Smooth muscle cell (in vitro differentiated cells): ENCODE measurements around the gene AP5S1. TPM values are rescaled to one million over a fixed set of nuclear protein-coding genes. Genes with fewer than 3 reads are reported as not detected.
"Not testable (repeated sequence)": the region's sequence is repeated elsewhere in the genome, so short reads cannot be mapped to it uniquely, and the experiment has no call there.

Experiments
- DNase-seq: peaks from one replicate; lab custom pipeline; 2025; ENCODE audit not compliant: unreplicated experiment; lab: John Stamatoyannopoulos, UW
- H2AFZ ChIP-seq: fragments of 200-600 bp; sonication (generic); 2 replicates; pipeline ENCODE4 v1.6.0; 2016; ENCODE audit warnings: antibody characterized with exemption, low read depth, mild to moderate bottlenecking
- H3F3A ChIP-seq: fragments of 200-600 bp; sonication (generic); 2 replicates; pipeline ENCODE4 v1.6.0; 2017; ENCODE audit warnings: antibody characterized with exemption, low read depth
- H3K27ac ChIP-seq: fragments of 200-600 bp; sonication (generic); 2 replicates; pipeline ENCODE4 v1.5.1; 2016; ENCODE audit warnings: low read depth, mild to moderate bottlenecking
- H3K27me3 ChIP-seq: fragments of 200-600 bp; sonication (generic); 2 replicates; pipeline ENCODE4 v1.6.1; 2016; ENCODE audit warnings: low read depth, mild to moderate bottlenecking
- H3K36me3 ChIP-seq: fragments of 200-600 bp; sonication (generic); 2 replicates; pipeline ENCODE4 v1.5.1; 2016; ENCODE audit warnings: low read depth
- H3K4me1 ChIP-seq: fragments of 200-600 bp; sonication (generic); 2 replicates; pipeline ENCODE4 v1.5.1; 2016; ENCODE audit warnings: low read depth
- H3K4me2 ChIP-seq: fragments of 200-600 bp; sonication (generic); 2 replicates; pipeline ENCODE4 v1.6.0; 2016; ENCODE audit warnings: mild to moderate bottlenecking
- H3K4me3 ChIP-seq: fragments of 200-600 bp; sonication (generic); 2 replicates; pipeline ENCODE4 v1.5.1; 2016; ENCODE audit warnings: mild to moderate bottlenecking
- H3K79me2 ChIP-seq: fragments of 200-600 bp; sonication (generic); 2 replicates; pipeline ENCODE4 v1.6.0; 2016; ENCODE audit warnings: low read depth, mild to moderate bottlenecking
- H3K9ac ChIP-seq: fragments of 200-600 bp; sonication (generic); 2 replicates; pipeline ENCODE4 v1.6.0; 2016; ENCODE audit warnings: low read depth
- H3K9me3 ChIP-seq: fragments of 200-600 bp; sonication (generic); replicated peaks from 2 replicates; pipeline ENCODE4 v1.5.1; 2016; ENCODE audit warnings: low read depth
- H4K20me1 ChIP-seq: fragments of 200-600 bp; sonication (generic); 2 replicates; pipeline ENCODE4 v1.6.0; 2016; ENCODE audit warnings: low read depth
- CTCF ChIP-seq: fragments of 200-600 bp; sonication (generic); IDR thresholded peaks from 2 replicates; pipeline ENCODE4 v1.5.1; 2017; ENCODE audit warnings: borderline replicate concordance, mild to moderate bottlenecking, antibody characterized with exemption; ENCODE audit not compliant: insufficient read depth, poor library complexity, severe bottlenecking
- WGBS: methylation state at CpG from one replicate; pipeline ENCODE4 v1.1.7; 2016; ENCODE audit warnings: low lambda C conversion rate; 5-methylcytosine and 5-hydroxymethylcytosine counted together
- polyA plus RNA-seq: library from polyadenylated mRNA; unstranded; fragments of >200 nt; fragmentation: Nextera tagmentation; extraction: Ambion mirVana; gene quantifications from 2 replicates; pipeline ENCODE4 v1.2.1, GENCODE V29; 2016
- total RNA-seq: library from RNA; depleted of rRNA; stranded (reverse); fragments of >200 nt; gene quantifications from 2 replicates; pipeline ENCODE4 v1.2.3, GENCODE V29; 2014

Gene AP5S1
- total and polyA plus RNA-seq, 2 experiments from 2014 or later = 3.1 to 14.7 TPM

DNA sequence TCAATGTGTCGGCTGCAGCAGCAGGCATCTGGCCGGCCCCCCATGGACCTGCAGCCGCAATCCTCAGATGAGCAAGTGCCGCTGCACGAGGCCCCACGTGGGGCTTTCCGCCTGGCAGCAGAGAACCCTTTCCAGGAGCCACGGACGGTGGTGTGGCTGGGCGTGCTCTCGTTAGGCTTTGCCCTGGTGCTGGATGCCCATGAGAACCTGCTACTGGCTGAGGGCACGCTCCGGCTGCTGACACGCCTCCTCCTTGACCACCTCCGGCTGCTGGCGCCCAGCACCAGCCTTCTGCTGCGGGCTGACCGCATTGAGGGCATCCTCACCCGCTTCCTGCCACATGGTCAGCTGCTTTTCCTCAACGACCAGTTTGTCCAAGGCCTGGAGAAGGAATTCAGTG lies 3.5 kb downstream of the AP5S1 start:
- Histone ChIP-seq H3K4me3 (no peak overlapping the region), H3K4me1 (peaks cover 11% of the 10 kb centered on the region), H2AFZ (no peak overlapping the region), H3F3A (peaks cover 2% of the 10 kb centered on the region), H3K4me2 (no peak overlapping the region), H3K27me3 (no peaks in the 10 kb centered on the region), H3K79me2 (peaks cover 8% of the 10 kb centered on the region), H3K36me3 (no peaks in the 10 kb centered on the region), H3K27ac (no peak overlapping the region), H3K9ac (no peak overlapping the region), H4K20me1 (no peaks in the 10 kb centered on the region), H3K9me3 (no peaks in the 10 kb centered on the region)
- no peak for TF ChIP-seq CTCF
- no peak for DNase-seq
- 96% methylated on average over 20 of the region's 20 CpGs for WGBS

GRCh38 chr20:3825526-3825925 lies 5.2 kb downstream of the AP5S1 start:
- H3K79me2 ChIP-seq = peaks cover 8% of the 10 kb centered on the region
- no peak for DNase-seq
- no peak overlapping the region for H3K27ac ChIP-seq
- peaks cover 7% of the 10 kb centered on the region for H3K4me1 ChIP-seq
- no peaks in the 10 kb centered on the region for H3K9me3 ChIP-seq
- H3K4me2 ChIP-seq = no peak overlapping the region
- no peak overlapping the region for H3K4me3 ChIP-seq
- no peaks in the 10 kb centered on the region for H4K20me1 ChIP-seq
- WGBS = 83% methylated on average over 7 of the region's 7 CpGs
- no peaks in the 10 kb centered on the region for H3K36me3 ChIP-seq
- no peak overlapping the region for H2AFZ ChIP-seq
- H3K9ac ChIP-seq = no peak overlapping the region
- no peak for TF ChIP-seq CTCF
- no peaks in the 10 kb centered on the region for H3K27me3 ChIP-seq
- no peaks in the 10 kb centered on the region for H3F3A ChIP-seq

- no peak overlapping the region for H2AFZ ChIP-seq
- no peaks in the 10 kb centered on the region for H3K36me3 ChIP-seq
- no peaks in the 10 kb centered on the region for H3F3A ChIP-seq
- H3K9ac ChIP-seq = no peak overlapping the region
- H3K27ac ChIP-seq = no peak overlapping the region
- no peak overlapping the region for H3K4me2 ChIP-seq
- H3K4me3 ChIP-seq = no peak overlapping the region
- no peak for TF ChIP-seq CTCF
- DNase-seq = no peak
- peaks cover 2% of the 10 kb centered on the region for H3K4me1 ChIP-seq
- peaks cover 2% of the 10 kb centered on the region for H3K79me2 ChIP-seq
- 91% methylated on average over 4 of the region's 4 CpGs for WGBS
- no peaks in the 10 kb centered on the region for H3K27me3 ChIP-seq
- H4K20me1 ChIP-seq = no peaks in the 10 kb centered on the region
- H3K9me3 ChIP-seq = no peaks in the 10 kb centered on the region
These were observed 6.1 kb downstream of the AP5S1 start for GRCh38 chr20:3826420-3826819.

GRCh38 chr20:3828798-3829197 lies 8.5 kb downstream of the AP5S1 start:
- no peak overlapping the region for H3K27ac ChIP-seq
- H3K4me2 ChIP-seq = no peak overlapping the region
- H3K9ac ChIP-seq = no peak overlapping the region
- H3F3A ChIP-seq = no peaks in the 10 kb centered on the region
- TF ChIP-seq CTCF = no peak
- H3K4me1 ChIP-seq = no peaks in the 10 kb centered on the region
- H3K79me2 ChIP-seq = no peaks in the 10 kb centered on the region
- no peak overlapping the region for H3K4me3 ChIP-seq
- no peak for DNase-seq
- 100% methylated on average over 3 of the region's 3 CpGs for WGBS
- no peaks in the 10 kb centered on the region for H3K36me3 ChIP-seq
- no peaks in the 10 kb centered on the region for H3K27me3 ChIP-seq
- H2AFZ ChIP-seq = no peak overlapping the region
- H4K20me1 ChIP-seq = no peaks in the 10 kb centered on the region
- no peaks in the 10 kb centered on the region for H3K9me3 ChIP-seq

DNA sequence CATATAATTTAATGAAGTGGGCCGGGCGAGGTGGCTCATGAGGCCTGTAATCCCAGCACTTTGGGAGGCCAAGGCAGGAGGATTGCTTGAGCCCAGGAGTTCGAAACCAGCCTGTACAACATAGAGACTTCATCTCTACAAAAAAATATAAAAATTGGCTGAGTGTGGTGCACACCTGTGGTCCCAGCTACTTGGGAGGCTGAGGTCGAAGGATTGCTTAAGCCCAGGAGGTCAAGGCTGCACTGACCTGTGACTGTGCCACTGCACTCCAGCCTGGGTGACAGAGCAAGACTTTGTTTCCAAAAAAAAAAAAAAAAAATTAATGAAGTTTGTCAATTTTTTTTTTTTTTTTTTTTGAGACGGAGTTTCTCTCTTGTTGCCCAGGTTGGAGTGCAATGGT lies 9.5 kb downstream of the AP5S1 start:
- H2AFZ ChIP-seq, H3K9ac ChIP-seq, H3K4me3 ChIP-seq, H3K36me3 ChIP-seq, DNase-seq, H4K20me1 ChIP-seq, H3K27ac ChIP-seq, H3K27me3 ChIP-seq, H3F3A ChIP-seq, H3K9me3 ChIP-seq, H3K4me2 ChIP-seq, H3K4me1 ChIP-seq, H3K79me2 ChIP-seq: not testable (repeated sequence)
- 98% methylated on average over 5 of the region's 5 CpGs for WGBS
